ENCODE results near the gene LGALS7B. TPM values are rescaled to one million over a fixed set of nuclear protein-coding genes. Genes with fewer than 3 reads are reported as not detected.

LGALS7B gene
- total and polyA plus RNA-seq, 2 of the 4 experiments (the other 2 are of a cell fraction): not detected

- Histone ChIP-seq H3K18ac (ENCODE audit: low read depth, low read length) (no peak overlapping the region), H3K23ac (ENCODE audit: low read depth, low read length) (no peak overlapping the region), H2BK120ac (ENCODE audit: low read depth, low read length) (peak overlapping the region; percentile 89), H4K20me1 (ENCODE audit: insufficient read depth, low read length) (no peaks in the 10 kb centered on the region), H4K8ac (ENCODE audit: low read depth in 2 of 2, low read length in 2 of 2) (peak overlapping the region; percentile 32 to 98; a peak in 3 of 4 replicates), H2BK20ac (ENCODE audit: low read depth, low read length) (peak overlapping the region; percentile 55), H2AFZ (replicated peaks; ENCODE audit: low read length, poor library complexity) (peak overlapping the region; percentile 88), H3K14ac (replicated peaks; ENCODE audit: low read depth, low read length) (peak overlapping the region; percentile 96; the same call in 1 of the 2 replicates), H3K9ac (ENCODE audit: low read depth, low read length) (no peak overlapping the region; the same call in 1 of the 2 replicates), H3K4me3 (ENCODE audit: insufficient read depth, low read depth, low read length) (no peak overlapping the region), H2AK5ac (ENCODE audit: low read depth, low read length) (peak overlapping the region; percentile 85; the same call in 1 of the 2 replicates), H3K4ac (ENCODE audit: low read depth, low read length) (peak overlapping the region; percentile 78), H4K91ac (ENCODE audit: insufficient read depth, low read depth, low read length) (peak overlapping the region; percentile 86), H3K9me1 (ENCODE audit: insufficient read depth, low read length) (peaks cover 3% of the 10 kb centered on the region; the same call in 1 of the 2 replicates), H3K27me3 (ENCODE audit: control insufficient read depth, insufficient read depth, low read length) (no peaks in the 10 kb centered on the region; the same call in 1 of the 2 replicates), H2BK15ac (ENCODE audit: low read depth, low read length) (peak overlapping the region; percentile 95; the same call in 2 of the 3 replicates), H3K27ac (ENCODE audit: insufficient read depth, low read length) (0 out of 2 replicates have a peak overlapping the region, but pooled peaks have one; percentile 1), H3K9me3 (ENCODE audit: control insufficient read depth, insufficient read depth, low read length) (no peaks in the 10 kb centered on the region), H3K36me3 (ENCODE audit: control insufficient read depth, insufficient read depth, low read length) (no peaks in the 10 kb centered on the region), H3K79me1 (ENCODE audit: low read depth in 1 of 2, low read length in 2 of 2) (no peaks in the 10 kb centered on the region), H2BK5ac (ENCODE audit: low read depth, low read length, poor library complexity, severe bottlenecking) (peak overlapping the region; percentile 77), H3K4me1 (ENCODE audit: control insufficient read depth, insufficient read depth, low read length) (peaks cover 5% of the 10 kb centered on the region), H4K5ac (ENCODE audit: low read depth, low read length) (peak overlapping the region; percentile 42), H3K56ac (ENCODE audit: extremely low read depth, insufficient read depth, low read length) (no peak overlapping the region), H3K4me2 (ENCODE audit: low read depth, low read length) (no peak overlapping the region), H2AK9ac (replicated peaks; ENCODE audit: low read depth, low read length, poor library complexity) (peak overlapping the region; percentile 84)
- in situ Hi-C loops (cut with MboI; ENCODE audit: low sequenced_read_pairs): no loop called here
- BruUV-seq (replicated peaks): no TSS peak
- ChIA-PET POLR2A (ENCODE audit: unreplicated experiment) (no interaction called here), CTCF (no interaction called here)
- 51% methylated on average over 17 of the region's 71 CpGs; no CpG with 5 or more reads in 1 of the 2 experiments for WGBS, 2 experiments (ENCODE audit: extremely low coverage in 2 of 2, insufficient read length in 1 of 2)
- DNase-seq (no peak), ATAC-seq (ENCODE audit: low read depth) (peak; percentile 8; the same call in 1 of the 2 replicates)
- dilution Hi-C loops (cut with HindIII; ENCODE audit: low sequenced_read_pairs, unreplicated experiment): no loop called here
- intact Hi-C loops (cut with micrococcal nuclease): no loop called here
- TF ChIP-seq POLR2A (IDR thresholded peaks at IDR 0.05; ENCODE audit: low read depth, low read length): no peak
- TF ChIP-seq RAD21 (IDR thresholded peaks at IDR 0.05; ENCODE audit: low read length): no peak
- TF ChIP-seq MXI1 (IDR thresholded peaks at IDR 0.05; ENCODE audit: borderline replicate concordance, low read depth, low read length): no peak
- no peak for TF ChIP-seq CEBPB (IDR thresholded peaks at IDR 0.05; ENCODE audit: low read depth, low read length)
- no peak for TF ChIP-seq MAZ (IDR thresholded peaks at IDR 0.05; ENCODE audit: borderline replicate concordance, low read depth, low read length)
- no peak for TF ChIP-seq NFE2L2 (IDR thresholded peaks at IDR 0.05; ENCODE audit: low read depth, low read length)
- TF ChIP-seq RFX5 (IDR thresholded peaks at IDR 0.05; ENCODE audit: low read depth, low read length): no peak
- TF ChIP-seq BHLHE40 (IDR thresholded peaks at IDR 0.05; ENCODE audit: low read depth, low read length): no peak
- TF ChIP-seq FOS (IDR thresholded peaks at IDR 0.05; ENCODE audit: low read depth, low read length): no peak
- TF ChIP-seq SMC3 (IDR thresholded peaks at IDR 0.05; ENCODE audit: low read depth, low read length): no peak
- no peak for TF ChIP-seq USF2 (IDR thresholded peaks at IDR 0.05; ENCODE audit: low read depth, low read length)
Observed at GRCh38 chr19:38792250-38793111, 3.5 kb downstream of the LGALS7B start.
